ENCODE results near the gene TTLL5. TPM values are rescaled to one million over a fixed set of nuclear protein-coding genes. Genes with fewer than 3 reads are reported as not detected.

The TTLL5 gene
- total RNA-seq, 2 donors from 2014 or later = 26.5 to 37.3 TPM

DNA sequence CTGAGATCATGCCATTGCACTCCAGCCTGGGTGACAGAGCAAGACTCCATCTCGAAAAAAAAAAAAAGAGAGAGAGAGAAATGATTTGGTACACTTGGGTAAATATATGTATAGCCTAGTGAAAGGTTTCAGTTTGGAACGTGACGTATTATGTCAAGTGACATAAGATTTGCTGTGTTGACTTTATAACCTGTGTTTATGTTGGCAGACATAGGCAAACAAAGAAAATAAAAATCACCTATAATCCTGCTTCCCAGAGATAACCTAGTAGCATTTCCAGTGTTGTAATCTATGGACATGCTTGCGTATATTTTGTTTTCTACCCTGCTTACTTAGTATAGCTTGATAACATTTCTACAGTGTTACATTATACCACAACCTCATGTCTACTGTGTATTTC, 17.1 kb upstream of the TTLL5 start:
- H3K9ac ChIP-seq (ENCODE audit: low read depth in 2 of 2, low read length in 2 of 2) = no peak overlapping the region
- no peak for DNase-seq
- no peaks in the 10 kb centered on the region for H3K27me3 ChIP-seq
- H3K27ac ChIP-seq = no peak overlapping the region
- H3K9me3 ChIP-seq = no peaks in the 10 kb centered on the region
- intact Hi-C loops (cut with DNase I) = no loop called here
- H3K4me3 ChIP-seq = no peak overlapping the region
- TF ChIP-seq CTCF (IDR thresholded peaks at IDR 0.05) = no peak
- H3K4me1 ChIP-seq = no peaks in the 10 kb centered on the region
- no peaks in the 10 kb centered on the region for H3K36me3 ChIP-seq

GRCh38 chr14:75645056-75645455, 16.0 kb upstream of the TTLL5 start:
- no peak overlapping the region for H3K9ac ChIP-seq (ENCODE audit: low read depth in 2 of 2, low read length in 2 of 2)

DNA sequence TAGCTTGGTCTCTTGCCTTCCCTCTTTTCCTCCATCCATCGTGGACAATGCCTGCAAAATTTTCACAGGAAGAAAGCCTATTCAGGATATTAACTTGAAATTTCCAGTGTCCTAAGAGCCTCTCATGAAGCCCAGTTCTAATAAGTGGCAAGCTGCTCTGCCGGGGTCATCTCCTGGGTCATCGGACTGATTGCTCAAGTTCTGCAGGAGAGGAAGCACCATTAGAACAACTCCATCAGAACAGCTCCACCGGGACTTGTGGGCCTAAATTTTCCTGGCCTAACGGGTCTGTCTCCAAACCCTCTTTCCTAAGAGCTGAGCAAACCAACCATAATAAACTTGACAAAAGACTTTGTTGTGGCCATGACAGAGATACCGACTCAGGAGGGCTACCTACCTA, 14.3 kb upstream of the TTLL5 start:
- no peak for DNase-seq
- Histone ChIP-seq H3K27ac (no peak overlapping the region), H3K9ac (ENCODE audit: low read depth in 2 of 2, low read length in 2 of 2) (no peak overlapping the region), H3K4me1 (no peaks in the 10 kb centered on the region), H3K9me3 (no peaks in the 10 kb centered on the region), H3K36me3 (peaks cover 4% of the 10 kb centered on the region), H3K4me3 (no peak overlapping the region), H3K27me3 (no peaks in the 10 kb centered on the region)
- intact Hi-C loops (cut with DNase I) = no loop called here
- TF ChIP-seq CTCF (IDR thresholded peaks at IDR 0.05) = no peak

More at GRCh38 chr14:75645056-75645455, 16.0 kb upstream of the TTLL5 start:
- Histone ChIP-seq H3K9me3 (no peaks in the 10 kb centered on the region), H3K4me3 (no peak overlapping the region), H3K36me3 (no peaks in the 10 kb centered on the region), H3K4me1 (no peaks in the 10 kb centered on the region), H3K27me3 (no peaks in the 10 kb centered on the region), H3K27ac (no peak overlapping the region)
- no peak for TF ChIP-seq CTCF (IDR thresholded peaks at IDR 0.05)
- intact Hi-C loops (cut with DNase I) = no loop called here
- DNase-seq = no peak

- intact Hi-C loops (cut with DNase I) = no loop called here
- H3K9ac ChIP-seq (ENCODE audit: low read depth in 2 of 2, low read length in 2 of 2) = no peak overlapping the region
- TF ChIP-seq CTCF (IDR thresholded peaks at IDR 0.05) = no peak
- no peaks in the 10 kb centered on the region for H3K4me1 ChIP-seq
- H3K27ac ChIP-seq = no peak overlapping the region
- no peak for DNase-seq
- H3K4me3 ChIP-seq = no peak overlapping the region
- no peaks in the 10 kb centered on the region for H3K27me3 ChIP-seq
- no peaks in the 10 kb centered on the region for H3K9me3 ChIP-seq
- peaks cover 8% of the 10 kb centered on the region for H3K36me3 ChIP-seq
Observed at GRCh38 chr14:75647640-75648039, 13.4 kb upstream of the TTLL5 start.

GRCh38 chr14:75648066-75648838, 12.8 kb upstream of the TTLL5 start:
- no peak overlapping the region for H3K27ac ChIP-seq
- no peaks in the 10 kb centered on the region for H3K4me1 ChIP-seq
- intact Hi-C loops (cut with DNase I) = no loop called here
- peaks cover 8% of the 10 kb centered on the region for H3K36me3 ChIP-seq
- H3K27me3 ChIP-seq = no peaks in the 10 kb centered on the region
- no peak for TF ChIP-seq CTCF (IDR thresholded peaks at IDR 0.05)
- no peak for DNase-seq
- no peak overlapping the region for H3K4me3 ChIP-seq
- H3K9me3 ChIP-seq = no peaks in the 10 kb centered on the region
- no peak overlapping the region for H3K9ac ChIP-seq (ENCODE audit: low read depth in 2 of 2, low read length in 2 of 2)
